A549 (cell line): ENCODE results near the gene ACOT11. TPM values are rescaled to one million over a fixed set of nuclear protein-coding genes. Genes with fewer than 3 reads are reported as not detected.

ENCODE experiments used
- ATAC-seq, 2 experiments: fragments of 200-7000 bp in 1 of 2; fragments of >200 bp in 1 of 2; cut with Nextera tagmentation in 1 of 2; cut with Tn5 transposase in 1 of 2; 3 replicates each; pipeline versions ENCODE4 v1.8.0 to v1.9.1; 2018 to 2020; ENCODE audit warnings: mild to moderate bottlenecking in 1 of 2, moderate library complexity in 1 of 2
- CTCF ChIA-PET: fragments of 300-600 bp; sonication (Branson Sonifier 250); formaldehyde crosslinking; extraction: SDS; loops from one replicate; lab custom pipeline; 2021; ENCODE audit warnings: antibody characterized with exemption, inconsistent platforms; lab: Yijun Ruan, JAX
- POLR2A ChIA-PET: fragments of 350-600 bp; formaldehyde crosslinking; extraction: SDS; loops from one replicate; lab custom pipeline; 2021; ENCODE audit warnings: antibody characterized with exemption, inconsistent platforms; lab: Yijun Ruan, JAX
- DNase-seq, 2 experiments: peaks; one replicate each; pipeline versions ENCODE4 v3.0.0 to v3.0.0-alpha.2; 2011 to 2016; ENCODE audit warnings: low read depth in 1 of 2, low spot score in 1 of 2
- FAIRE-seq: peaks from 2 replicates; lab custom pipeline; 2011; peaks lifted over from hg19 to GRCh38; lab: Jason Lieb, UNC
- H3K27ac ChIP-seq, 2 experiments: fragments of >200 bp; sonication (Bioruptor Twin); formaldehyde crosslinking; 3 replicates each; pipeline ENCODE4 v1.5.1; 2016 to 2017
- H3K4me1 ChIP-seq: fragments of >200 bp; sonication (Bioruptor Twin); formaldehyde crosslinking; 3 replicates; pipeline ENCODE4 v1.6.1; 2016
- H3K4me2 ChIP-seq: fragments of >200 bp; sonication (Bioruptor Twin); formaldehyde crosslinking; 3 replicates; pipeline ENCODE4 v1.6.1; 2016
- H3K4me3 ChIP-seq: fragments of >200 bp; sonication (Bioruptor Twin); formaldehyde crosslinking; 3 replicates; pipeline ENCODE4 v1.5.1; 2016
- H3K9me3 ChIP-seq: fragments of >200 bp; sonication (Bioruptor Twin); formaldehyde crosslinking; 3 replicates; pipeline ENCODE4 v1.6.1; 2016
- BHLHE40 ChIP-seq: IDR thresholded peaks from 2 replicates; pipeline ENCODE4 v1.6.1; 2012; ENCODE audit warnings: low read depth, low read length, inconsistent platforms
- CBX2 ChIP-seq: fragments of 200-600 bp; sonication (generic); IDR thresholded peaks from 2 replicates; pipeline ENCODE4 v1.6.1; 2016; ENCODE audit warnings: low read depth, mild to moderate bottlenecking, borderline replicate concordance
- EHF ChIP-seq: fragments of 250-450 bp; sonication (Bioruptor Pico); IDR thresholded peaks from 2 replicates; pipeline ENCODE4 v1.5.0; 2020; ENCODE audit warnings: mild to moderate bottlenecking
- EHMT2 ChIP-seq: fragments of 200-600 bp; sonication (generic); IDR thresholded peaks from 2 replicates; pipeline ENCODE4 v1.6.1; 2016; ENCODE audit warnings: antibody characterized with exemption, low read depth, mild to moderate bottlenecking, moderate library complexity
- EP300 ChIP-seq, 2 experiments: fragments of >200 bp; sonication (Bioruptor Twin); formaldehyde crosslinking; IDR thresholded peaks; 2 replicates in 1 of 2; 3 replicates in 1 of 2; pipeline ENCODE4 v1.6.1; 2016 to 2017
- FOXS1 ChIP-seq: fragments of 250-450 bp; sonication (Bioruptor Pico); IDR thresholded peaks from 2 replicates; pipeline ENCODE4 v1.5.0; 2020; ENCODE audit warnings: mild to moderate bottlenecking, moderate library complexity
- GATA3 ChIP-seq: IDR thresholded peaks from 2 replicates; pipeline ENCODE4 v1.6.1; 2012; ENCODE audit warnings: borderline replicate concordance
- HDAC2 ChIP-seq: fragments of 200-600 bp; sonication (generic); IDR thresholded peaks from 2 replicates; pipeline ENCODE4 v1.6.1; 2016
- HEYL ChIP-seq: fragments of 250-450 bp; sonication (Bioruptor Pico); IDR thresholded peaks from 2 replicates; pipeline ENCODE4 v1.8.0; 2021; ENCODE audit warnings: mild to moderate bottlenecking, moderate library complexity
- JUNB ChIP-seq: fragments of >200 bp; sonication (Bioruptor Twin); formaldehyde crosslinking; IDR thresholded peaks from 2 replicates; pipeline ENCODE4 v1.6.1; 2016
- KDM1A ChIP-seq: fragments of 200-600 bp; sonication (generic); IDR thresholded peaks from 2 replicates; pipeline ENCODE4 v1.6.1; 2016; ENCODE audit warnings: low read depth, mild to moderate bottlenecking
- KDM5A ChIP-seq: fragments of 200-600 bp; sonication (generic); IDR thresholded peaks from 2 replicates; pipeline ENCODE4 v1.6.1; 2016; ENCODE audit warnings: antibody characterized with exemption, mild to moderate bottlenecking
- MAFK ChIP-seq: fragments of 450-650 bp; IDR thresholded peaks from 2 replicates; pipeline ENCODE4 v1.6.1; 2014; ENCODE audit not compliant: partially characterized antibody
- NPAS2 ChIP-seq: fragments of 250-450 bp; sonication (Bioruptor Pico); IDR thresholded peaks from 2 replicates; pipeline ENCODE4 v1.8.0; 2022; ENCODE audit warnings: mild to moderate bottlenecking, moderate library complexity, borderline replicate concordance
- POLR2A ChIP-seq: IDR thresholded peaks from 2 replicates; pipeline ENCODE4 v1.6.1; 2012; ENCODE audit warnings: mild to moderate bottlenecking, low read length
- POLR2AphosphoS2 ChIP-seq: conservative IDR thresholded peaks from 2 replicates; pipeline ENCODE4 v1.6.1; 2012; ENCODE audit warnings: low read length, improper control_type of control experiment, inconsistent platforms
- RAD21 ChIP-seq, 2 experiments: fragments of >200 bp in 1 of 2; sonication (Bioruptor Twin) in 1 of 2; formaldehyde crosslinking in 1 of 2; IDR thresholded peaks in 1 of 2; conservative IDR thresholded peaks in 1 of 2; 2 replicates in 1 of 2; 3 replicates in 1 of 2; pipeline ENCODE4 v1.6.1; 2012 to 2018; ENCODE audit warnings: inconsistent platforms in 1 of 2
- RARB ChIP-seq: fragments of 250-450 bp; sonication (Bioruptor Pico); IDR thresholded peaks from 2 replicates; pipeline ENCODE4 v1.8.0; 2021; ENCODE audit warnings: mild to moderate bottlenecking, moderate library complexity
- RCOR1 ChIP-seq: fragments of 150-350 bp; IDR thresholded peaks from 2 replicates; pipeline ENCODE4 v1.6.1; 2014; ENCODE audit warnings: antibody characterized with exemption, low read length, low read depth
- RNF2 ChIP-seq: fragments of 200-600 bp; sonication (generic); IDR thresholded peaks from 2 replicates; pipeline ENCODE4 v1.6.1; 2016; ENCODE audit warnings: low read depth, mild to moderate bottlenecking, antibody characterized with exemption, moderate library complexity, borderline replicate concordance
- TFCP2L1 ChIP-seq: fragments of 250-450 bp; sonication (Bioruptor Pico); IDR thresholded peaks from 2 replicates; pipeline ENCODE4 v1.5.0; 2021; ENCODE audit warnings: mild to moderate bottlenecking
- WGBS: methylation state at CpG from one replicate; pipeline ENCODE4 v1.1.6; 2017; ENCODE audit errors: missing lambda C conversion rate; 5-methylcytosine and 5-hydroxymethylcytosine counted together
- polyA plus RNA-seq, 4 experiments: library from polyadenylated mRNA; depleted of rRNA in 3 of 4; stranded (reverse); fragments of >200 nt; fragmentation: RNase III in 1 of 4; extraction: RNeasy Plus Mini Kit Qiagen cat#74134 plus additional on column Dnase treatment in 1 of 4; gene quantifications; 2 replicates in 3 of 4; 3 replicates in 1 of 4; pipeline ENCODE4 v1.2.3, GENCODE V29; 2011 to 2017
- TF ChIP-seq, protein P1 (sequence below): fragments of 150-350 bp; IDR thresholded peaks from 2 replicates; pipeline ENCODE4 v1.6.1; 2014; ENCODE audit warnings: low read depth, mild to moderate bottlenecking, low read length
- TF ChIP-seq, protein P2 (sequence below): fragments of 450-650 bp; IDR thresholded peaks from 2 replicates; pipeline ENCODE4 v1.6.1; 2014; ENCODE audit warnings: antibody characterized with exemption
- TF ChIP-seq, protein P3 (sequence below): IDR thresholded peaks from 2 replicates; pipeline ENCODE4 v1.6.1; 2012
- TF ChIP-seq, protein P4 (sequence below): fragments of >200 bp; sonication (Bioruptor Twin); formaldehyde crosslinking; IDR thresholded peaks from 3 replicates; pipeline ENCODE4 v1.5.1; 2016
- TF ChIP-seq, protein P5 (sequence below): IDR thresholded peaks from 2 replicates; pipeline ENCODE4 v1.6.1; 2012

The ACOT11 gene
- polyA plus RNA-seq, 2 of the 4 experiments (the other 2 are of a cell fraction): 1.7 TPM

DNA sequence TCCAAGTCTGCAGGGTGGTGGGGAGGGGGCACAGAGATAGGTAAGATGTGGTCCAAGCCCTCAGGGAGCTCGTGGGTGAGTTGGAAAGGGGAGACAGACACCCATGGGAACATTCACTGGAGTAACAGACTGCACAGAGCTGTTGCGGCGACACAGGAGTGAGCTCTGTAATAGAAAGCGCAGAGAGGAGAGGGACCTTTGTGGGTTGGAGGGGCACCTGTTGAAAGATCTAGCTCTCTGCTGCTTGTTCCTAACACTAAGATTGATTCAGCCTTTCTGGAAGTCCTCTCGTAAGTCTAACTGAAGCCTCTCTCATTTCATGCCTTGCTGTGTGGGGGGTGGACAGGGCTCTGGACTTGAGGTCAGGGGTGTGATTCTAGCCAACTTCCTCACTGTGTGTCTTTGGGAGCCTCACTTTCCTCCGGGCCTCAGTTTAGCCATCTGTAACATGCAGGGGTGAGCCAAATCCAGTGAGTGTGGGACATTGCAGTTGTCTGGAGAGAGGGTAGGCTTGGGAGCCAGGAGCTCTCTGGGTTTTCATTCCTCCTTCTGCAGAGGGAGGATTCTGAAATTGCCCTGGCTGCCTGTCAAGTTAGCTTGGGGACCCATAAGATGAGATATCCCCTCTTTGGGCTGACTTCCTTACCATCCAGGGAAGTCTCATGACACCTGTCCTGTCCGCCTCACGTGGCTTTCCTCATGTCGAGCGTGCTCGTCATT, 2.0 kb upstream of the ACOT11 start:
- Histone ChIP-seq H3K9me3 (no peaks in the 10 kb centered on the region), H3K4me1 (peaks cover 15% of the 10 kb centered on the region; the same call in 2 of the 3 replicates), H3K4me2 (no peak overlapping the region), H3K27ac (no peak overlapping the region), H3K4me3 (no peak overlapping the region)
- FAIRE-seq (no peak), DNase-seq (no peak), ATAC-seq (no peak)
- TF ChIP-seq, protein P1, sequence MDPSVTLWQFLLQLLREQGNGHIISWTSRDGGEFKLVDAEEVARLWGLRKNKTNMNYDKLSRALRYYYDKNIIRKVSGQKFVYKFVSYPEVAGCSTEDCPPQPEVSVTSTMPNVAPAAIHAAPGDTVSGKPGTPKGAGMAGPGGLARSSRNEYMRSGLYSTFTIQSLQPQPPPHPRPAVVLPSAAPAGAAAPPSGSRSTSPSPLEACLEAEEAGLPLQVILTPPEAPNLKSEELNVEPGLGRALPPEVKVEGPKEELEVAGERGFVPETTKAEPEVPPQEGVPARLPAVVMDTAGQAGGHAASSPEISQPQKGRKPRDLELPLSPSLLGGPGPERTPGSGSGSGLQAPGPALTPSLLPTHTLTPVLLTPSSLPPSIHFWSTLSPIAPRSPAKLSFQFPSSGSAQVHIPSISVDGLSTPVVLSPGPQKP: no peak
- no peak for TF ChIP-seq POLR2A
- TF ChIP-seq HDAC2: no peak
- TF ChIP-seq, protein P2, sequence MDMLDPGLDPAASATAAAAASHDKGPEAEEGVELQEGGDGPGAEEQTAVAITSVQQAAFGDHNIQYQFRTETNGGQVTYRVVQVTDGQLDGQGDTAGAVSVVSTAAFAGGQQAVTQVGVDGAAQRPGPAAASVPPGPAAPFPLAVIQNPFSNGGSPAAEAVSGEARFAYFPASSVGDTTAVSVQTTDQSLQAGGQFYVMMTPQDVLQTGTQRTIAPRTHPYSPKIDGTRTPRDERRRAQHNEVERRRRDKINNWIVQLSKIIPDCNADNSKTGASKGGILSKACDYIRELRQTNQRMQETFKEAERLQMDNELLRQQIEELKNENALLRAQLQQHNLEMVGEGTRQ: no peak
- TF ChIP-seq EHMT2: no peak
- TF ChIP-seq CBX2: no peak
- TF ChIP-seq KDM1A: no peak
- ChIA-PET POLR2A (no interaction called here), CTCF (interaction anchor here (1.7 kb wide), 1 partner anchor 47 kb away, joined by 4 read pairs; no protein-coding TSS in a partner anchor)
- WGBS: 89% methylated on average over 10 of the region's 11 CpGs

DNA sequence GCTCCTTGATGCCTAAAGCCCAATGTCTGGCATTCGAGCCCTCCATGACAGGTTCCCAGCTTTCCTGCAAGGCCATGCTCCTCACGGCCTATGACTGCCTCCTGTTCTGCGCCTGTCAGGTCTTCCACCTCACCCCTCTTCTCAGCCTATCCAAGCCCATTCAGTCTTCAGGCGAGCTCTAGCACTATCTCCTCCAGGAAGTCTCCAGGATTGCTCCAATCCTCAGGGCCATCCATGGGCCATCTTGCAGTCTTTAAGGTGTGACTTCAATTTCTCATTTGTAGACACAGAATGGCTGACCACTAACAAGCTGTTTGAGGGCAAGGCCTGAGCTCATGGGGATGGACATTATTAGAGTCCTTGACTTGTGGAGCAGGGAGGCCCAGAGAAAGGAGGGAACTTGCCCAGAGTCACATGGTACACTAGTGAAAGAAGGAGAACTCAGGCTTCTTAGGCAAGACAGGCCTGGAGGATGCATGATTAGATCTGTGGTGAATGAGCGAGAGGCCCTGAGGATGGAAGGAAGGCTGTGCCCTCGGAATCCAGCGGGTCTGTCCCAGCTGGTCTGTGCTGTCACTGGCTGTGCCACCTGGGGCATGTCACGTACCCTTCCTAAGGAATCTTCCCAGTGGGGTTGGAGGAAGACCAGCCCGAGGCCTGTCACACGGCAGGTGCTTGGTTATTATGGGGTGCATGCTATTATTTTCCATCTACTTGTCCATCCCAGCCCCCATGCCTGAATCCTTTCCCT, 1.2 kb upstream of the ACOT11 start:
- ATAC-seq (no peak), DNase-seq (no peak), FAIRE-seq (no peak)
- Histone ChIP-seq H3K4me1 (peaks cover 8% of the 10 kb centered on the region; the same call in 2 of the 3 replicates), H3K9me3 (no peaks in the 10 kb centered on the region), H3K27ac (no peak overlapping the region), H3K4me3 (no peak overlapping the region), H3K4me2 (no peak overlapping the region)
- WGBS: 94% methylated on average over 9 of the region's 10 CpGs
- POLR2A ChIA-PET: no interaction called here
- TF ChIP-seq KDM5A (no peak), RCOR1 (no peak), POLR2AphosphoS2 (no peak), EHMT2 (no peak), RARB (CRISPR knock-in tag) (no peak)
- TF ChIP-seq, protein P3, sequence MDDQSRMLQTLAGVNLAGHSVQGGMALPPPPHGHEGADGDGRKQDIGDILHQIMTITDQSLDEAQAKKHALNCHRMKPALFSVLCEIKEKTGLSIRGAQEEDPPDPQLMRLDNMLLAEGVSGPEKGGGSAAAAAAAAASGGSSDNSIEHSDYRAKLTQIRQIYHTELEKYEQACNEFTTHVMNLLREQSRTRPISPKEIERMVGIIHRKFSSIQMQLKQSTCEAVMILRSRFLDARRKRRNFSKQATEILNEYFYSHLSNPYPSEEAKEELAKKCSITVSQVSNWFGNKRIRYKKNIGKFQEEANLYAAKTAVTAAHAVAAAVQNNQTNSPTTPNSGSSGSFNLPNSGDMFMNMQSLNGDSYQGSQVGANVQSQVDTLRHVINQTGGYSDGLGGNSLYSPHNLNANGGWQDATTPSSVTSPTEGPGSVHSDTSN: no peak
- CTCF ChIA-PET: interaction anchor here (1.3 to 1.7 kb wide), 2 partner anchors 47 kb away, joined by 4 read pairs; no protein-coding TSS in a partner anchor

DNA sequence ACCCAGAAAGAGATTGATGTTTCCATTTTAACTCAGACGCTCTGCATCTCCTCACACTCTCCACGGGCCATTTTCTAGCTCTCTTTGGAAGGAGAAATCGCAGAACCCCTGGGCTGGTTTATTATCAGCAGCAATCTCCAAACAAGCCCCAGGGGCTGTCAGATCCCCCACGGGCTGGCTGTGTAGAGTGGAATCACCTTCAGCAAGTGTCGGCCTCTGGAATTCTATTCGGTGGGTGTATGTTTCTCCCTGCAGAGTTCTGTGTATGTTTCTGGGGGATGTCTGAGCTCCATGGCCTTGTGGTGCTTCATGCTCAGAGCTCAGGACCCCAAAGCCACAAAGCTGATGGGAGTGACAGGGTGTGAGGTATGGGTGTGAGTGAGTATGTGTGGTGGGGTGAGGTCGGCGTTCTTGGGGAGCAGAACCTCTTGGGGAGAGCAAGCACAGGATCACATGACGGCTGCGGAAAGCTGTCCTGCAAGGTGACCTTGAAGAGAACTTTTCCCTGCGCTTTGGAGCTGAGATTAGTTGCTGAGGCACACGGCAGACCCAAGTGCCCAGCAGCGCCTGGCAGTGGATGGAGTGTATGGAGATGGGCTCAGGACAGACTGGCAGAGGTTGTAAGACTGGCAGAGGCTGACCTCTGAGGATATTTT, 489 bp downstream of the ACOT11 start:
- no peak overlapping the region for H3K27ac ChIP-seq
- DNase-seq (no peak), FAIRE-seq (no peak), ATAC-seq (no peak)
- H3K4me1 ChIP-seq: no peaks in the 10 kb centered on the region
- CTCF ChIA-PET: interaction anchor here (0.7 to 1.3 kb wide), 3 partner anchors 9 to 49 kb away, joined by 3 to 4 read pairs (median 4); no protein-coding TSS in a partner anchor
- 75% methylated on average over 12 of the region's 13 CpGs for WGBS
- no peak overlapping the region for H3K4me2 ChIP-seq
- no peak for TF ChIP-seq MAFK
- no peak for TF ChIP-seq FOXS1 (CRISPR knock-in tag)
- no peak for TF ChIP-seq KDM1A
- TF ChIP-seq JUNB: no peak
- TF ChIP-seq, protein P4, sequence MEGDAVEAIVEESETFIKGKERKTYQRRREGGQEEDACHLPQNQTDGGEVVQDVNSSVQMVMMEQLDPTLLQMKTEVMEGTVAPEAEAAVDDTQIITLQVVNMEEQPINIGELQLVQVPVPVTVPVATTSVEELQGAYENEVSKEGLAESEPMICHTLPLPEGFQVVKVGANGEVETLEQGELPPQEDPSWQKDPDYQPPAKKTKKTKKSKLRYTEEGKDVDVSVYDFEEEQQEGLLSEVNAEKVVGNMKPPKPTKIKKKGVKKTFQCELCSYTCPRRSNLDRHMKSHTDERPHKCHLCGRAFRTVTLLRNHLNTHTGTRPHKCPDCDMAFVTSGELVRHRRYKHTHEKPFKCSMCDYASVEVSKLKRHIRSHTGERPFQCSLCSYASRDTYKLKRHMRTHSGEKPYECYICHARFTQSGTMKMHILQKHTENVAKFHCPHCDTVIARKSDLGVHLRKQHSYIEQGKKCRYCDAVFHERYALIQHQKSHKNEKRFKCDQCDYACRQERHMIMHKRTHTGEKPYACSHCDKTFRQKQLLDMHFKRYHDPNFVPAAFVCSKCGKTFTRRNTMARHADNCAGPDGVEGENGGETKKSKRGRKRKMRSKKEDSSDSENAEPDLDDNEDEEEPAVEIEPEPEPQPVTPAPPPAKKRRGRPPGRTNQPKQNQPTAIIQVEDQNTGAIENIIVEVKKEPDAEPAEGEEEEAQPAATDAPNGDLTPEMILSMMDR: no peak
- TF ChIP-seq BHLHE40: no peak
- TF ChIP-seq, protein P2: no peak
- TF ChIP-seq, protein P5, sequence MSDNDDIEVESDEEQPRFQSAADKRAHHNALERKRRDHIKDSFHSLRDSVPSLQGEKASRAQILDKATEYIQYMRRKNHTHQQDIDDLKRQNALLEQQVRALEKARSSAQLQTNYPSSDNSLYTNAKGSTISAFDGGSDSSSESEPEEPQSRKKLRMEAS: no peak
- TF ChIP-seq HDAC2: no peak
- no peak for TF ChIP-seq NPAS2
- TF ChIP-seq RAD21 (conservative IDR thresholded peaks at IDR 0.05 in 1 of 2, IDR thresholded peaks at IDR 0.05 in 1 of 2): no peak
- TF ChIP-seq RNF2: no peak
- TF ChIP-seq EP300 (IDR thresholded peaks at IDR 0.05): no peak
- TF ChIP-seq TFCP2L1: no peak
- no peak for TF ChIP-seq HEYL (CRISPR knock-in tag)
- TF ChIP-seq GATA3: no peak
- TF ChIP-seq EHF (CRISPR knock-in tag): no peak
- H3K4me3 ChIP-seq: no peak overlapping the region
- POLR2A ChIA-PET: no interaction called here
- H3K9me3 ChIP-seq: no peaks in the 10 kb centered on the region
